ENCODE measurements around the gene ADA. TPM values are rescaled to one million over a fixed set of nuclear protein-coding genes. Genes with fewer than 3 reads are reported as not detected.
"Not testable (repeated sequence)": the region's sequence is repeated elsewhere in the genome, so short reads cannot be mapped to it uniquely, and the experiment has no call there.

Gene ADA
- total and polyA plus RNA-seq, 4 experiments from 2014 or later: 28.4 to 64.3 (median 39.8) TPM

GRCh38 chr20:44660581-44660980 is 9.1 kb upstream of the ADA start:
- Histone ChIP-seq H3K4me1 (ENCODE audit: insufficient read depth, low read length) (no peaks in the 10 kb centered on the region), H3K27me3 (ENCODE audit: insufficient read depth, low read length) (no peaks in the 10 kb centered on the region), H3K4me3 (ENCODE audit: low read length in 2 of 2) (no peak overlapping the region), H3K9me3 (ENCODE audit: control insufficient read depth in 1 of 2, low read length in 2 of 2) (no peaks in the 10 kb centered on the region), H3K36me3 (ENCODE audit: insufficient read depth, low read length) (no peaks in the 10 kb centered on the region), H3K27ac (ENCODE audit: low read depth, low read length) (no peak overlapping the region)
- no peak overlapping the region for H3K4me3 Mint-ChIP-seq
- peaks cover 11 to 31% of the 10 kb centered on the region in 2 donors for H3K36me3 Mint-ChIP-seq
- H3K27ac Mint-ChIP-seq: peak overlapping the region in 3 of 7 donors; percentile 41 to 92 (median 73)
- ChIA-PET CTCF (ENCODE audit: partially characterized antibody) (no interaction called here), POLR2A (ENCODE audit: partially characterized antibody) (interaction anchor here (0.9 to 1.1 kb wide), 2 partner anchors 9 to 17 kb away, joined by 3 read pairs; partner anchors contain the start of gene ADA)
- H3K4me1 Mint-ChIP-seq: peaks cover 3 to 5% (median 4%) of the 10 kb centered on the region in 4 donors
- intact Hi-C loops (cut with micrococcal nuclease): no loop called here
- DNase-seq: no peak
- peaks cover 0 to 3% (median 0%) of the 10 kb centered on the region in 8 donors for H3K9me3 Mint-ChIP-seq
- no peaks in the 10 kb centered on the region for H3K27me3 Mint-ChIP-seq

GRCh38 chr20:44659931-44660330 is 8.4 kb upstream of the ADA start:
- Histone ChIP-seq H3K27ac (ENCODE audit: low read depth, low read length) (no peak overlapping the region), H3K36me3 (ENCODE audit: insufficient read depth, low read length) (no peaks in the 10 kb centered on the region), H3K4me3 (ENCODE audit: low read length in 2 of 2) (no peak overlapping the region), H3K4me1 (ENCODE audit: insufficient read depth, low read length) (no peaks in the 10 kb centered on the region), H3K9me3 (ENCODE audit: control insufficient read depth in 1 of 2, low read length in 2 of 2) (no peaks in the 10 kb centered on the region), H3K27me3 (ENCODE audit: insufficient read depth, low read length) (no peaks in the 10 kb centered on the region)
- ChIA-PET POLR2A (ENCODE audit: partially characterized antibody) (interaction anchor here (0.9 to 1.1 kb wide), 2 partner anchors 8 to 17 kb away, joined by 3 read pairs; partner anchors contain the start of gene ADA), CTCF (ENCODE audit: partially characterized antibody) (no interaction called here)
- intact Hi-C loops (cut with micrococcal nuclease): no loop called here
- H3K4me3 Mint-ChIP-seq: no peak overlapping the region
- H3K27me3 Mint-ChIP-seq: no peaks in the 10 kb centered on the region
- no peak for DNase-seq
- peaks cover 3 to 5% (median 4%) of the 10 kb centered on the region in 4 donors for H3K4me1 Mint-ChIP-seq
- H3K27ac Mint-ChIP-seq: peak overlapping the region in 2 of 7 donors; percentile 23 to 58
- peaks cover 0 to 3% (median 0%) of the 10 kb centered on the region in 8 donors for H3K9me3 Mint-ChIP-seq
- H3K36me3 Mint-ChIP-seq: peaks cover 11 to 31% of the 10 kb centered on the region in 2 donors

GRCh38 chr20:44658810-44659209 is 7.3 kb upstream of the ADA start:
- ChIA-PET POLR2A (ENCODE audit: partially characterized antibody) (no interaction called here), CTCF (ENCODE audit: partially characterized antibody) (interaction anchor here (2.7 kb wide), 1 partner anchor 24 kb away, joined by 7 read pairs; no protein-coding TSS in a partner anchor)
- H3K27ac ChIP-seq (ENCODE audit: low read depth, low read length): no peak overlapping the region
- no peak for DNase-seq
- H3K4me3 ChIP-seq (ENCODE audit: low read length in 2 of 2): no peak overlapping the region
- Mint-ChIP-seq H3K9me3 (peaks cover 0 to 3% (median 0%) of the 10 kb centered on the region in 8 donors), H3K27ac (peak overlapping the region in 2 of 7 donors; percentile 38 to 60), H3K4me1 (peaks cover 0 to 5% (median 3%) of the 10 kb centered on the region in 4 donors), H3K36me3 (peaks cover 11 to 31% of the 10 kb centered on the region in 2 donors), H3K4me3 (no peak overlapping the region), H3K27me3 (no peaks in the 10 kb centered on the region)
- intact Hi-C loops (cut with micrococcal nuclease): no loop called here
- no peaks in the 10 kb centered on the region for H3K4me1 ChIP-seq (ENCODE audit: insufficient read depth, low read length)
- no peaks in the 10 kb centered on the region for H3K36me3 ChIP-seq (ENCODE audit: insufficient read depth, low read length)
- H3K9me3 ChIP-seq (ENCODE audit: control insufficient read depth in 1 of 2, low read length in 2 of 2): no peaks in the 10 kb centered on the region
- no peaks in the 10 kb centered on the region for H3K27me3 ChIP-seq (ENCODE audit: insufficient read depth, low read length)

- Mint-ChIP-seq H3K9me3 (peaks cover 0 to 3% (median 0%) of the 10 kb centered on the region in 8 donors), H3K36me3 (peaks cover 11 to 33% of the 10 kb centered on the region in 2 donors), H3K27ac (peak overlapping the region in 1 of 7 donors; percentile 37), H3K27me3 (no peaks in the 10 kb centered on the region), H3K4me3 (no peak overlapping the region), H3K4me1 (peaks cover 8 to 14% (median 9%) of the 10 kb centered on the region in 4 donors)
- H3K27ac ChIP-seq (ENCODE audit: low read depth, low read length): no peak overlapping the region
- H3K36me3 ChIP-seq (ENCODE audit: insufficient read depth, low read length): no peaks in the 10 kb centered on the region
- ChIA-PET POLR2A (ENCODE audit: partially characterized antibody) (interaction anchor here (0.7 kb wide), 1 partner anchor 16 kb away, joined by 3 read pairs; no protein-coding TSS in a partner anchor), CTCF (ENCODE audit: partially characterized antibody) (interaction anchor here (2.7 kb wide), 1 partner anchor 25 kb away, joined by 7 read pairs; no protein-coding TSS in a partner anchor)
- intact Hi-C loops (cut with micrococcal nuclease): no loop called here
- no peak for DNase-seq
- H3K4me1 ChIP-seq (ENCODE audit: insufficient read depth, low read length): peaks cover 7% of the 10 kb centered on the region
- H3K27me3 ChIP-seq (ENCODE audit: insufficient read depth, low read length): no peaks in the 10 kb centered on the region
- no peaks in the 10 kb centered on the region for H3K9me3 ChIP-seq (ENCODE audit: control insufficient read depth in 1 of 2, low read length in 2 of 2)
- no peak overlapping the region for H3K4me3 ChIP-seq (ENCODE audit: low read length in 2 of 2)
These were observed 6.4 kb upstream of the ADA start for GRCh38 chr20:44657875-44658274.

GRCh38 chr20:44656448-44656847 is 4.9 kb upstream of the ADA start:
- H3K4me1 Mint-ChIP-seq: peaks cover 8 to 20% (median 13%) of the 10 kb centered on the region in 4 donors
- H3K9me3 Mint-ChIP-seq: peaks cover 0 to 4% (median 0%) of the 10 kb centered on the region in 8 donors
- no peaks in the 10 kb centered on the region for H3K27me3 ChIP-seq (ENCODE audit: insufficient read depth, low read length)
- H3K27ac ChIP-seq (ENCODE audit: low read depth, low read length): no peak overlapping the region
- H3K27ac Mint-ChIP-seq: peak overlapping the region in 1 of 7 donors; percentile 60
- no peaks in the 10 kb centered on the region for H3K27me3 Mint-ChIP-seq
- H3K4me3 ChIP-seq (ENCODE audit: low read length in 2 of 2): no peak overlapping the region
- DNase-seq: no peak
- ChIA-PET POLR2A (ENCODE audit: partially characterized antibody) (interaction anchor here (1.0 to 1.2 kb wide), 3 partner anchors 10 to 15 kb away, joined by 3 to 5 read pairs (median 3); no protein-coding TSS in a partner anchor), CTCF (ENCODE audit: partially characterized antibody) (interaction anchor here (0.9 to 2.7 kb wide), 5 partner anchors 10 to 29 kb away, joined by 3 to 7 read pairs (median 4); no protein-coding TSS in a partner anchor)
- intact Hi-C loops (cut with micrococcal nuclease): no loop called here
- no peaks in the 10 kb centered on the region for H3K9me3 ChIP-seq (ENCODE audit: control insufficient read depth in 1 of 2, low read length in 2 of 2)
- H3K4me3 Mint-ChIP-seq: no peak overlapping the region
- peaks cover 11 to 28% of the 10 kb centered on the region in 2 donors for H3K36me3 Mint-ChIP-seq
- peaks cover 8% of the 10 kb centered on the region for H3K4me1 ChIP-seq (ENCODE audit: insufficient read depth, low read length)
- no peaks in the 10 kb centered on the region for H3K36me3 ChIP-seq (ENCODE audit: insufficient read depth, low read length)

- H3K36me3 ChIP-seq (ENCODE audit: insufficient read depth, low read length); H3K9me3 ChIP-seq (ENCODE audit: control insufficient read depth in 1 of 2, low read length in 2 of 2); H3K27ac ChIP-seq (ENCODE audit: low read depth, low read length); DNase-seq; H3K4me3 ChIP-seq (ENCODE audit: low read length in 2 of 2); H3K27me3 ChIP-seq (ENCODE audit: insufficient read depth, low read length); H3K27me3 Mint-ChIP-seq; H3K9me3 Mint-ChIP-seq: not testable (repeated sequence)
- H3K4me3 Mint-ChIP-seq: peak overlapping the region in 1 of 8 donors; percentile 41
- peaks cover 5 to 13% of the 10 kb centered on the region in 2 donors for H3K36me3 Mint-ChIP-seq
- intact Hi-C loops (cut with micrococcal nuclease): loop anchor here (5.0 kb wide), 1 partner anchor 132 kb away; the partner anchor contains the start of gene SERINC3
- ChIA-PET POLR2A (ENCODE audit: partially characterized antibody) (interaction anchor here (0.7 to 1.5 kb wide), 6 partner anchors 10 to 1324 kb away, joined by 3 to 9 read pairs (median 6); no protein-coding TSS in a partner anchor), CTCF (ENCODE audit: partially characterized antibody) (interaction anchor here (1.1 to 6.2 kb wide), 2 partner anchors 9 to 30 kb away, joined by 4 to 83 read pairs; no protein-coding TSS in a partner anchor)
- peak overlapping the region in 3 of 7 donors; percentile 5 to 63 (median 19) for H3K27ac Mint-ChIP-seq
- H3K4me1 Mint-ChIP-seq: peaks cover 15 to 34% (median 26%) of the 10 kb centered on the region in 4 donors
- peaks cover 28% of the 10 kb centered on the region for H3K4me1 ChIP-seq (ENCODE audit: insufficient read depth, low read length)
These were observed 2.7 kb upstream of the ADA start for GRCh38 chr20:44654210-44654609.

- Mint-ChIP-seq H3K4me3 (peak overlapping the region in 7 of 8 donors; percentile 45 to 95 (median 81)), H3K36me3 (peaks cover 3 to 7% of the 10 kb centered on the region in 2 donors), H3K4me1 (peaks cover 22 to 41% (median 33%) of the 10 kb centered on the region in 4 donors), H3K27ac (peak overlapping the region in 6 of 7 donors; percentile 0 to 94 (median 64)), H3K9me3 (peaks cover 0 to 4% (median 0%) of the 10 kb centered on the region in 8 donors), H3K27me3 (no peaks in the 10 kb centered on the region)
- peak overlapping the region in 1 of 2 donors; percentile 76 for H3K4me3 ChIP-seq (ENCODE audit: low read length in 2 of 2)
- H3K36me3 ChIP-seq (ENCODE audit: insufficient read depth, low read length): no peaks in the 10 kb centered on the region
- intact Hi-C loops (cut with micrococcal nuclease): loop anchor here (2.0 to 5.0 kb wide), 2 partner anchors 17 to 131 kb away; partner anchors contain the start of gene SERINC3
- H3K9me3 ChIP-seq (ENCODE audit: control insufficient read depth in 1 of 2, low read length in 2 of 2): no peaks in the 10 kb centered on the region
- no peak for DNase-seq
- no peak overlapping the region for H3K27ac ChIP-seq (ENCODE audit: low read depth, low read length)
- CTCF ChIA-PET (ENCODE audit: partially characterized antibody): interaction anchor here (1.1 to 6.2 kb wide), 3 partner anchors 9 to 30 kb away, joined by 4 to 83 read pairs (median 5); no protein-coding TSS in a partner anchor
- H3K4me1 ChIP-seq (ENCODE audit: insufficient read depth, low read length): peaks cover 35% of the 10 kb centered on the region
- H3K27me3 ChIP-seq (ENCODE audit: insufficient read depth, low read length): no peaks in the 10 kb centered on the region
- POLR2A ChIA-PET (ENCODE audit: partially characterized antibody): interaction anchor here (0.9 to 1.5 kb wide), 6 partner anchors 9 to 30 kb away, joined by 3 to 9 read pairs (median 6); no protein-coding TSS in a partner anchor
These were observed 2.0 kb upstream of the ADA start for GRCh38 chr20:44653546-44653945.

All from CD4-positive, alpha-beta memory T cell (primary cell).